ENCODE results near the gene ARHGAP19. TPM values are rescaled to one million over a fixed set of nuclear protein-coding genes. Genes with fewer than 3 reads are reported as not detected.

ARHGAP19 gene
- total and polyA plus RNA-seq, 7 donors: 3.0 to 9.1 (median 6.0) TPM

DNA sequence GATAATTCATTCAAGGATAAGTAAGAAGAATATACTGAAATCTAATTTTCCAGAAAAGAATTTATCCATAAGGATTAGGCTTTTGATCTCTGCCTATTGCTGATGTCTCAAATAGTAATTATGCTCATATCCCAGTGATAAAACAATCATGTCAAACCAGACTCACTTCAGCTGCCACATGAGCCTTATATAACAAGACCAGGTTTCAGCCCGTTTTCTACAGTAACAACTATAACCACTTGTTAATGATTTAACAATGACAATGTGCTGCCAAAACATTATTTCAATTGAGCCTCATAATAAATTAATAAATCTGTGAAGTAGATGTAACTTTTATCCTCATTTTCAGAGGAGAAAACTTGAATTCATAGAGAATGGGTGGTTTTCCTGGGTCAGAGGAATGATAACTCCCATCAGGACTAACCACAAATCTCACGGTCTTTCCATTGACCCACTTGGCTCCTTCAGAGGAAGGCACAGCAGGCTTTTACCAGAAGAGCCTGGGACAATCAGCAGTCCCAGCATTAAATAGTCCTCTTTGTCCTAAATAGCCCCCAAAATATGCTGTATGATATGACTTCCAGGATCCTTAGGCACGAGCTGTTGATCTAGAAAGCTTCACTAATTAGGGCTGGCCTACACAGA, 64.2 kb downstream of the ARHGAP19 start:
- 60 to 85% methylated on average over 3 of the region's 3 CpGs for WGBS, 2 donors
- intact Hi-C loops (cut with DNase I): no loop called here
- Histone ChIP-seq H3K27ac (no peak overlapping the region), H3K4me3 (no peak overlapping the region), H3K36me3 (peaks cover 0 to 49% (median 2%) of the 10 kb centered on the region in 4 donors), H3K27me3 (no peaks in the 10 kb centered on the region), H3K9me3 (no peaks in the 10 kb centered on the region), H3K4me1 (no peaks in the 10 kb centered on the region)
- TF ChIP-seq, protein P1, sequence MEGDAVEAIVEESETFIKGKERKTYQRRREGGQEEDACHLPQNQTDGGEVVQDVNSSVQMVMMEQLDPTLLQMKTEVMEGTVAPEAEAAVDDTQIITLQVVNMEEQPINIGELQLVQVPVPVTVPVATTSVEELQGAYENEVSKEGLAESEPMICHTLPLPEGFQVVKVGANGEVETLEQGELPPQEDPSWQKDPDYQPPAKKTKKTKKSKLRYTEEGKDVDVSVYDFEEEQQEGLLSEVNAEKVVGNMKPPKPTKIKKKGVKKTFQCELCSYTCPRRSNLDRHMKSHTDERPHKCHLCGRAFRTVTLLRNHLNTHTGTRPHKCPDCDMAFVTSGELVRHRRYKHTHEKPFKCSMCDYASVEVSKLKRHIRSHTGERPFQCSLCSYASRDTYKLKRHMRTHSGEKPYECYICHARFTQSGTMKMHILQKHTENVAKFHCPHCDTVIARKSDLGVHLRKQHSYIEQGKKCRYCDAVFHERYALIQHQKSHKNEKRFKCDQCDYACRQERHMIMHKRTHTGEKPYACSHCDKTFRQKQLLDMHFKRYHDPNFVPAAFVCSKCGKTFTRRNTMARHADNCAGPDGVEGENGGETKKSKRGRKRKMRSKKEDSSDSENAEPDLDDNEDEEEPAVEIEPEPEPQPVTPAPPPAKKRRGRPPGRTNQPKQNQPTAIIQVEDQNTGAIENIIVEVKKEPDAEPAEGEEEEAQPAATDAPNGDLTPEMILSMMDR (IDR thresholded peaks at IDR 0.05): no peak
- TF ChIP-seq EP300 (IDR thresholded peaks at IDR 0.05) (no peak), POLR2A (IDR thresholded peaks at IDR 0.05) (no peak)
- DNase-seq: no peak

DNA sequence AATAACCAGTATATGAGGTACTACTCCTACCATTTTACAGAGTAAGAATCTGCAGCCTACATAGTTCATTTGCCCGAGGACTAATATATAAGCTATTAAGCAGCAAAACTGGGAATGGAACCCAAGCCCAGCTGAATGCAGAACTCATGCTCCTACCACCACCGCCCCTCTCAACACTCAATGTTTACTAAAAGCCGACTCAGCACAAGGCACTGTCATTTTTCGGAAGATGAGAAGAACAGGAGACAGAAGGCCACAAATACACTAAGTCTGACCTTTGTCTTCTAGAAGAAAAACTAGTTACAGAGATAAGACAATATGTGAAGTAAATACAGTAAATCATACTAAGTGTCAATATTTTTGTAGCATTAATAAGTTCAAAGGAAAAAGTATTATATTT, 66.0 kb downstream of the ARHGAP19 start:
- intact Hi-C loops (cut with DNase I): no loop called here
- Histone ChIP-seq H3K36me3 (peaks cover 0 to 48% (median 2%) of the 10 kb centered on the region in 4 donors), H3K4me1 (no peaks in the 10 kb centered on the region), H3K4me3 (no peak overlapping the region), H3K27ac (no peak overlapping the region), H3K9me3 (no peaks in the 10 kb centered on the region), H3K27me3 (no peaks in the 10 kb centered on the region)
- WGBS, 2 donors: 89 to 91% methylated on average over 4 of the region's 4 CpGs
- no peak for TF ChIP-seq POLR2AphosphoS5 (IDR thresholded peaks at IDR 0.05)
- TF ChIP-seq POLR2A (IDR thresholded peaks at IDR 0.05): no peak
- TF ChIP-seq, protein P1 (IDR thresholded peaks at IDR 0.05): no peak
- TF ChIP-seq EP300 (IDR thresholded peaks at IDR 0.05): no peak
- no peak for DNase-seq

DNA sequence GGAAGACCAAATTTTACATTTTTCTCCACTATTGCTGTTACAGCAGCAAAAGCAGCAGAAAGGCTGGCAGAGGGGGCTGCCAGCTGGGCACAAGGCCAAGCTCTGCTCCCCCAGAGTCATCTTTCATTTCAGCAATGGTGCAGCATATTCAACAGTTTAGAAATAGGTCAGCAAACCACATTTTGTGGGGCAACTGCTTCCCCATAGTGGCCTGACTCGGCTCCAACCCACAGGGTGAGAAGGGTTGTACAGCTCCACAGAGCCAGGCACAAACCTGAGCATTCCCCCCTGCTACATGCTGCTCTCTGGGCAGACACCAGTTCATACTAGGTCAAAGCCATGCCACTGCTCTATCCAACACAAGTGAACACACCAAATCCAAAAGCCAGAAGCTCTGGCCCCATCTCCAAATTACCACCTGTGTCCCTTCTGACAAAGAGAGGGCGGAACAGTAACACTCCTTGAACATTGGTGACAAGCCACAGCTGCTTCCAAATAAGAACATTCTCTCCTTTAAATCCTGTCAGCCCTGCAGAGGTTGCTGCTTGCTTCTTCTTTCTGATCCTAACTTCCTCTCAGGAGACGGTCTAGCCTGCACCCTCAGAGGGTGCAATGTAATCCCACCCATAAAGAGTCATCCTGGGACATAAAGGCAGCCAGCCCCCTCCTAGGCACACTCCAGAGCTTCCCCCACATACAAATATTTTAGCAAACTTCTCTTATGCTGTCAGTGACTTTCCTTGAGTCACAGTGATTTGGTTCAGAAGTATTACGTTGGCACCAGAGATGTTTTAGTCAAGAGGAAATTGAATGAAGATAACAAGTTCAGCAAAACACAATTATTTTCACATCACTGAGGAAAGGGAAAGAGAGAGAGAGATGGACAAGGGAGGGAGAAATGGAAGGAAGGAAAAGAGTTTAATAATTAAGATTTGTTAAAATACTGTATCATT, 67.7 kb downstream of the ARHGAP19 start:
- no peaks in the 10 kb centered on the region for H3K27me3 ChIP-seq
- intact Hi-C loops (cut with DNase I): no loop called here
- no peaks in the 10 kb centered on the region for H3K9me3 ChIP-seq
- 84 to 92% methylated on average over 4 of the region's 4 CpGs for WGBS, 2 donors
- H3K36me3 ChIP-seq: peaks cover 0 to 49% (median 1%) of the 10 kb centered on the region in 4 donors
- H3K4me3 ChIP-seq: no peak overlapping the region
- no peak for DNase-seq
- H3K4me1 ChIP-seq: no peaks in the 10 kb centered on the region
- H3K27ac ChIP-seq: no peak overlapping the region
- TF ChIP-seq, protein P1 (IDR thresholded peaks at IDR 0.05): no peak
- TF ChIP-seq EP300 (IDR thresholded peaks at IDR 0.05) (no peak), POLR2A (IDR thresholded peaks at IDR 0.05) (no peak), POLR2AphosphoS5 (IDR thresholded peaks at IDR 0.05) (no peak)

DNA sequence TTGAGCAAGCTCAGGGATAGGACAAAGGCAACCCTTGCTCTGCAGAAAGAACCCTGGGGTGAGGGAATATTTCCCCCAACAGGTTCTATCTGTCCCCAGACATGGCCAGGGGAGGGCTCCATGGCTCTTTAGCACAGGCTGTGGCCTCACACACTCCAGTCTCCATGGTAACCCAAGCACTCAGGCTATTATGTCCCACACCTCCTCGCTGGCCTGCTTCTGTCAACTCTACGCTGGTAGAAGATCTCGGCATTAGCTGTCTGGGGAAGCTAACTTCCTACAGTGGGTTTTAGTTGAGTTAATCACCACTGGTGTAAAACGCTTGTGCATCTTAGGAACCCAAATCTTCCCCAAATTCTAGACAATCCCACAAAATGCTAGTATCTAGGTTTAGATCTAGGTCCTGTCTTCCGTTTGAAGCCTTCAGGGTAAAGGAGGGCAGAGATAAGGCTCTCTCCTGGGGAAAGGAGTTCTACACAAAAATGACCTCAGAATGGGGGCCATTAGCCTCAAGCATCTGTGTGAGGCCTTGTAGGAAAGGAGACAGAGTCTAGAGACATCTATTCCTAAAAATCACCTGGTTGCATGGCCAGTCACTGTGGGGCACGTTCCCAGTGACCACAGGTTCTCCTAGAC, 70.0 kb downstream of the ARHGAP19 start:
- TF ChIP-seq POLR2AphosphoS5 (IDR thresholded peaks at IDR 0.05) (no peak), EP300 (IDR thresholded peaks at IDR 0.05) (no peak), POLR2A (IDR thresholded peaks at IDR 0.05) (no peak)
- TF ChIP-seq, protein P1 (IDR thresholded peaks at IDR 0.05): no peak
- H3K4me3 ChIP-seq: no peak overlapping the region
- no peaks in the 10 kb centered on the region for H3K27me3 ChIP-seq
- peaks cover 0 to 37% (median 0%) of the 10 kb centered on the region in 4 donors for H3K36me3 ChIP-seq
- no peak for DNase-seq
- no peaks in the 10 kb centered on the region for H3K4me1 ChIP-seq
- no peak overlapping the region for H3K27ac ChIP-seq
- 93 to 98% methylated on average over 6 of the region's 6 CpGs for WGBS, 2 donors
- intact Hi-C loops (cut with DNase I): no loop called here
- no peaks in the 10 kb centered on the region for H3K9me3 ChIP-seq

All from sigmoid colon (tissue), 7 donors.